AG09309 (cell line): ENCODE data around the gene NAV2.
A peak's percentile ranks its signal among the peaks of the same experiment; 100 is the strongest.

Experiments used
- DNase-seq: peaks from one replicate; pipeline ENCODE4 v3.0.0-alpha.2; 2010; ENCODE audit warnings: low read depth
- H3K4me3 ChIP-seq: 2 replicates; pipeline ENCODE4 v1.5.1; 2011; ENCODE audit warnings: mild to moderate bottlenecking, low read depth, low read length, moderate library complexity; ENCODE audit not compliant: control insufficient read depth
- CTCF ChIP-seq: IDR thresholded peaks from 2 replicates; pipeline ENCODE4 v1.5.1; 2011; ENCODE audit warnings: mild to moderate bottlenecking, low read depth, low read length, inconsistent platforms; ENCODE audit not compliant: insufficient read depth, control insufficient read depth; ENCODE audit errors: missing control alignments

The NAV2 gene

GRCh38 chr11:19961225-19961624 is 248.6 kb downstream of the NAV2 start:
- H3K4me3 ChIP-seq: no peak overlapping the region
- no peak for TF ChIP-seq CTCF

GRCh38 chr11:19962053-19962800 is 249.6 kb downstream of the NAV2 start:
- TF ChIP-seq CTCF: no peak
- H3K4me3 ChIP-seq: no peak overlapping the region
- DNase-seq: no peak

More at GRCh38 chr11:19961225-19961624, 248.6 kb downstream of the NAV2 start:
- no peak for DNase-seq

GRCh38 chr11:19962801-19963175 is 250.2 kb downstream of the NAV2 start:
- DNase-seq: peak; percentile 80
- no peak overlapping the region for H3K4me3 ChIP-seq
- no peak for TF ChIP-seq CTCF

- no peak for TF ChIP-seq CTCF
- H3K4me3 ChIP-seq: no peak overlapping the region
- DNase-seq: no peak
Observed at GRCh38 chr11:19963697-19964387, 251.2 kb downstream of the NAV2 start.

- TF ChIP-seq CTCF: no peak
- DNase-seq: no peak
Observed at GRCh38 chr11:19966441-19966840, 253.8 kb downstream of the NAV2 start.

GRCh38 chr11:19966927-19967326 is 254.3 kb downstream of the NAV2 start:
- no peak for TF ChIP-seq CTCF
- no peak for DNase-seq
- no peak overlapping the region for H3K4me3 ChIP-seq

More at GRCh38 chr11:19966441-19966840, 253.8 kb downstream of the NAV2 start:
- H3K4me3 ChIP-seq: no peak overlapping the region
